HG02610 (cell line): ENCODE data around the gene UGT1A7.
"Not testable (repeated sequence)": the region's sequence is repeated elsewhere in the genome, so short reads cannot be mapped to it uniquely, and the experiment has no call there.

ENCODE experiments used
- ATAC-seq: cut with Tn5 transposase; IDR thresholded peaks from one replicate; pipeline ENCODE4 v1.9.1; 2021; ENCODE audit warnings: mild to moderate bottlenecking, moderate library complexity; ENCODE audit not compliant: unreplicated experiment

The UGT1A7 gene

DNA sequence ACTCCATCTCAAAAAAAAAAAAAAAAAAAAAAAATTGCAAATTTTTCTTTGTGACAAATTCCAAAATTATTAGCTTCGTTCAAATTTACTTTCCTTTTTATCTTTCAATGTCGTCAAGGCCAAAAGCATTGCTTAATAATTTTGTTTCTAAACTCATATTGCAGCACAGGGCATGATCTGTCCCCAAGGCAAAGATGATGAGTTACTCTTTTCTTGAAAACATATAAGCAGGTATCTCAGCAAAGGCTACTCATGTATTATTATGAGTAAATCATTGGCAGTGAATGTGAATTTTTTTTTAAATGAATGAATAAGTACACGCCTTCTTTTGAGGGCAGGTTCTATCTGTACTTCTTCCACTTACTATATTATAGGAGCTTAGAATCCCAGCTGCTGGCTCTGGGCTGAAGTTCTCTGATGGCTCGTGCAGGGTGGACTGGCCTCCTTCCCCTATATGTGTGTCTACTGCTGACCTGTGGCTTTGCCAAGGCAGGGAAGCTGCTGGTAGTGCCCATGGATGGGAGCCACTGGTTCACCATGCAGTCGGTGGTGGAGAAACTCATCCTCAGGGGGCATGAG, at the start of gene UGT1A7:
UGT1A7 (plus strand) TSS at position 381 of the 579 bp plus-strand sequence; CDS start at position 418, 37 bp downstream.
- ATAC-seq: no peak

DNA sequence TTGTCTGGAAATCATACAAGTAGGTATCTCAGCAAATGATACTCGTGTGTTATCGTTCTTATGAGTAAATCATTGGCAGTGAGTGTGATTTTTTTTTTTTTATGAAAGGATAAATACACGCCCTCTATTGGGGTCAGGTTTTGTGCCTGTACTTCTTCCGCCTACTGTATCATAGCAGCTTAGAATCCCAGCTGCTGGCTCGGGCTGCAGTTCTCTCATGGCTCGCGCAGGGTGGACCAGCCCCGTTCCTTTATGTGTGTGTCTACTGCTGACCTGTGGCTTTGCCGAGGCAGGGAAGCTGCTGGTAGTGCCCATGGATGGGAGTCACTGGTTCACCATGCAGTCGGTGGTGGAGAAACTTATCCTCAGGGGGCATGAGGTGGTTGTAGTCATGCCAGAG, 45.4 kb upstream of the UGT1A7 start, which contains the start of gene UGT1A10:
UGT1A10 (plus strand) TSS at position 143 of the 400 bp plus-strand sequence; CDS start at position 218, 75 bp downstream.
- ATAC-seq: not testable (repeated sequence)

DNA sequence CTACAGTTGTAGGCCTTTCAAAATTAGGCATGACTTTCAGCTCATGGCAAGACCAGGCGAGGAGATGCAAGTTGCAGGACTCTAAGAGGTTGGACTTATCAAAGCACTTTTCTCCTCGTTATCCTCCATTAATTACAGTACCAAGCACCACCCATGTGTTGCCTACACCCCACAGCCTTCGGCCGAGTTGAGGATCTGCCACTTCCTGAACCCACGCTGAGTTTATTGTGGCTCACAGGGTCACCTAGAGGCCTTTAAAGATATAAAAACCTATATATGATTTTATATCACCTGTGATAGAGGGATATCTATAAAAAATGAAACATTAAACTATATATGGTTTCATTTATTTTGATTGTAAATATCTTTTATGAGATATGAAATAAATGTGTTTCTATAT, 42.9 kb upstream of the UGT1A7 start:
- no peak for ATAC-seq

DNA sequence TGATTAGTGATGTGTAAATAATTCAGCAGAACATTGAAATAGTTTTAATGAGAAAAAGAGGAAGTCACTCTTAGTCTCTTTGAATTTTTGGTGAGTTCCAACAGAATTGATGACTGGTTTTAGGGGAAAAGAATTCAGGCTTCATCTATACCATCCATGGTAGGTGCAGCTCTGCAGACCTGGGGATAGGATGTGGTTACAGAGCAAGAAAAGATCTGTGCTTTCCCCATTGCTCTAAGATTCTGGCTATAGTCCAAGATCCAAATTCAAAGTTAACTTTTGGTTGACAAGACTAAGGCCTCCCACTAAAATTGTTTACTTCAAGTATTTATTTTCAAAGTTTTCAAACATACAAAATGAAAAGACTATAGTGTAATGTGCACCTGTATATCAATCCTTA, 41.8 kb upstream of the UGT1A7 start:
- no peak for ATAC-seq

DNA sequence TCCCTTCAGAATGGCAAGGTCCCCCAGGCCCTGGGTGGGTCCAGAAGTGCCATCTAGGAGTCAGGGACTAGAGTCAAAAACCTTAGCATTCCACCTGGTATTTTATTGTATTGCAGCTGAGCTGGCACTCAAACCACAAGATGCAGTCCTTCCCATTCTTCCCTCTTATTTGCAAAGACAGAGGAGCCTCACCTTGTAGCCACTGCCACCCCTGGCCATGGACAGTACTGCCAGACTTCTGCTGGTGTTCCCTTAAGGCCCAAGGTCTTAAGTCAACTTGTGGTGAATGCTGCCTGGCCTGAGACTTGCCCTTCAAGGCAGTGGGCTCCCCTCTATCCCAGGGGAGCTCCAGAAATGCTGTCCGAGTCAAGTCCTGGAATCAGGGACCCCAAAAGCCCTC, 38.6 kb upstream of the UGT1A7 start:
- no peak for ATAC-seq

DNA sequence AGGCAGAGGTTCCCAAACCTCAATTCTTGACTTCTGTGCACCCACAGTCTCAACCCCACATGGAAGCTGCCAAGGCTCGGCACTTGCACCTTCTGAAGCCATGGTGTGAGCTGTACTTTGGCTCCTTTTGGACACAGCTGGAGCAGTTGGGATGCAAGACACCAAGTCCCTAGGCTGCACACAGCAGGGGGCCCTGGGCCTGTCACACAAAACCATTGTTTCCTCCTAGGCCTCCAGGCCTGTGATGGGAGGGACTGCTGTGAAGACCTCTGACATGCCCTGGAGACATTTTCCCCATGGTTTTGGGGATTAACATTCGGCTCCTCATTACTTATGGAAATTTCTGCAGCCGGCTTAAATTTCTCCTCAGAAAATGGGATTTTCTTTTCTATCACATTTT, 35.7 kb upstream of the UGT1A7 start:
- ATAC-seq: not testable (repeated sequence)

DNA sequence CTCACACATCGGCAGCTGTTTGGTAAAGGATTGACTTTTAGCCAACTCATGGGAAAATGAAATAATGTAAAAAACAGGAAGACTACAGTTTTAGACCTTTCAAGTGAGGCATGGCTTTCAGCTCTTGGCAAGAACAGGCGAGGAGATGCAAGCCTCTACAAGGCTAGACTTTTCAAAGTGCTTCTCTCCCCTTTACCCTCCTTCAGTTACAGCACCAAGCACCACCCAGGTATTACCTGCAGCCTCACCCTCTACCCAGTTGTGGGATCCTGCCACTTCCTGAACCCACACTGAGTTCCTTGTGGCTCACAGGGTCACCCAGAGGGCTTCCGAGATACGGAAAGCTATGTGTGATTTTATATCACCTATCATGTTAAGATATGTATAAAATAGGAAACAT, 30.7 kb upstream of the UGT1A7 start:
- no peak for ATAC-seq

DNA sequence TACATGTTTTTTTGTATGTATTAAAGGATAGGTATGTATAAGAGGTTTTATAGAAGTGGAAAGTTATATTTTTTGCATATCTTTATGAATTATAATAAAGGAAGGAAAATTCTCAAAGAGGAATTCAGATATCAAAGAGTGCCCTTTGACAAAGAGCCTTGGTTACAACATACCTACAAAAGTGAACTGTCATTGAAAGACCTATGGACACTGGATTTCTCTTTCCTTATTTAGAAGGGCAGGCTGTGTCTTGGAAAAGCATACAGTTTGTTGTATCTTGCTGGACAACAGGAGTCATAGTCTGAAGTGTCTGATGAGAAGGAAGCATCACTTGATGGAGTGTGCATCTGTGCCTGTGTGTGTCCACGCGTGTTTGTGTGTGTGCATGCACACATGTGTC, 30.3 kb upstream of the UGT1A7 start:
- ATAC-seq: no peak

DNA sequence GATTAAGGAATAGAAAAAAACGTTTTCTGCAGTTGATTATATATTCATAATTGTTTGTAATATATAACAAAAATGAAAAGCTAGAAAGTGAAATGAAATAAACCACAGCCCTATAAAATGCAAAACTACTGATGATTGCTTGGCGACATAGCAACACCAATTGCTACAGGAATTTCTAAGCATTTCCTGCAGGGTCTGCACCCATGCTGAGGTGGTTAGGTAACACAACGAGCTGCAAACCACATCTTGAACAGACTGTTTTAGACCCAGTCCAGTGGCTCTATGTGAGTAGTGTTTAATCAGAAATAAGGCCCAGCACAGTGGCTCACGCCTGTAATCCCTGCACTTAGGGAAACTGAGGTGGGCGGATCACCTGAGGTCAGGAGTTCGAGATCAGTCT, 27.2 kb upstream of the UGT1A7 start:
- no peak for ATAC-seq

DNA sequence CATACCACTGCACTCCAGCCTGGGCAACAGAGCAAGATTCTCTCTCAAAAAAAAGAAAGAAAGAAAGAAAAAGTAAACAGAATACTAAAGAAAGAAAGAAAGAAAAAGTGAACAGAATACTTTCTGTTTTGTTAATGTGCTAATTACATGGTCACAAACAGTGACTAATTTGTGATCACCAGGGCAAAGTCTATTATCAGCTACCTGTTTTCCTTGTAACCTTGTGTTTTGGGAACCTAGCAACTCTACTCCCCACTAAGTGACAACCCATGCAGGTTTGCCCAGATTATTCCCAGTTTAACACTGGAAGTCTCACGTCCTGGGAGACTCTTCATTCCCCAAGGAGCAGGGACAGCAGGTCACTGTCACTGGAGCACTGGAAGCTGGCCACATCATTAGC, 26.7 kb upstream of the UGT1A7 start:
- ATAC-seq: no peak

DNA sequence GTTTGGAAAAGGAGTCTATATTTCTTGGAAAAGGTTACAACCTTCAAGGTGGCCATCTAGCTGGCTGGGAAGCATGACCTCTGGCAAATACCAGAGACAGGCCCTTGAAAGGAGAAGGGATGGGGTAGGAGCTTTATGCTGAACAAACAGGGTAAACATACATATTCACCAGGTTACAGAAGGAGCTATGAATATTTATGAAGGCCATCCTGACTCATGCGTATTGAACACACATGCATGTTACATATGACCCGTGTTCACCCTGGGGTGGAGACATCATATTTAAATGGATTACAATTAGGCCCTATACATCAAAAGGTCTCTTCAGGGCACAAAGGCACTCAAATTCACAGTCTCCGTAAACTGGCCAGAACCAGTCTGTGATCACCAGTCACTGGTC, 25.8 kb upstream of the UGT1A7 start:
- not testable (repeated sequence) for ATAC-seq

DNA sequence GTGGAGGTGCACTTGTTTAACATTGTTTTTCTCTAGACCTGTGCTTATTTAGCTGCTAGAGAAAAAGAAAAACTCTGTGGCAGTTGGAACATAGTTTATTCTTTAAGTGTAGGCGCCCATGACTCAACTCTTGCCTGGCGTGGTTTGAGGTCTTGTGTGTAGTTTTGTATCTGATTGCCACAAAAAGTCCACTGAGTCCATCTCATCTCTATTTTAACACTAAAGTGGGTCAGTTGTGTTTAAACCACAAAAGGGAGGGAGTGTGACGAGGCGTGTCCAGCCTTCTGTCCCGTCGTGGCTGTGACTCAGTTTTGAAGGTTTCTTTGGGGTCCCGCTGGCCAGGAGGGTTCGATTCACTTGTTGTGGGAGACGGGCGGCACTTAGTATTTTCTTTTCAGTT, 25.3 kb upstream of the UGT1A7 start:
- ATAC-seq: no peak

DNA sequence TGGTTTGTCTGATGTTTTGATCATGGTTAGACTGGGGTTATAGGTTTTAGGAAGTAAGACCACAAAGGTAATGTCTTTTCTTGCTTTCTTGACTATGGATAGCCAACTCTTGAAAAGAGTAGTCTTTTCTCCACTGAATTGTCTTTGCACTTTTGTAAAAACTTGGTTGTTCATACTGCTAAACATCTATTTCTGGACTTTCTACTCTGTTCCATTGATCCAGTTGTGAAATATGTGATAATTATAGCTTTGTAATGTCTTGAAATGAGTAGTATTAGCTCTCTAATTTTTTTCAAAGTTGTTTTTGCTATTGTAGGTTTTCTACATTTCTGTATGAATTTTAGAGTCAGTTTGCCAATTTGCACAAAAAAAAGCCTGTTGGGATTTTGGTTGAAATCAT, 23.1 kb upstream of the UGT1A7 start:
- ATAC-seq: no peak

DNA sequence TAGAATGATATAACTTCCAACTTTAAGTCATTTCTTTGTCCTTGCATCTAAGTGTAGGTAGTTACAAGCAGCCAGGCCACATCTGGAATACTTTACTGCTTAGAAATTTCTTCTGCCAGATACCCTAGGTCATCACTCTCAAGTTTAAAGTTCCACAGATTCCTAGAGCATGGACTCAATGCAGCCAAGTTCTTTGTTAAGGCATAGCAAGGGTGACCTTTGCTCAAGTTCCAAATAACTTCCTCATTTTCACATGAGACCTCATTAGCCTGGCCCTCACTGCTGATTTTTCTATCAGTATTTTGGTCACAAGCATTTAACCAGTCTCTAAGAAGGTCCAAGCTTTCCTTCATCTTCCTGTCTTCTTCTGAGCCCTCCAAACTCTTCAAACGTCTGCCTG, 17.8 kb upstream of the UGT1A7 start:
- no peak for ATAC-seq

DNA sequence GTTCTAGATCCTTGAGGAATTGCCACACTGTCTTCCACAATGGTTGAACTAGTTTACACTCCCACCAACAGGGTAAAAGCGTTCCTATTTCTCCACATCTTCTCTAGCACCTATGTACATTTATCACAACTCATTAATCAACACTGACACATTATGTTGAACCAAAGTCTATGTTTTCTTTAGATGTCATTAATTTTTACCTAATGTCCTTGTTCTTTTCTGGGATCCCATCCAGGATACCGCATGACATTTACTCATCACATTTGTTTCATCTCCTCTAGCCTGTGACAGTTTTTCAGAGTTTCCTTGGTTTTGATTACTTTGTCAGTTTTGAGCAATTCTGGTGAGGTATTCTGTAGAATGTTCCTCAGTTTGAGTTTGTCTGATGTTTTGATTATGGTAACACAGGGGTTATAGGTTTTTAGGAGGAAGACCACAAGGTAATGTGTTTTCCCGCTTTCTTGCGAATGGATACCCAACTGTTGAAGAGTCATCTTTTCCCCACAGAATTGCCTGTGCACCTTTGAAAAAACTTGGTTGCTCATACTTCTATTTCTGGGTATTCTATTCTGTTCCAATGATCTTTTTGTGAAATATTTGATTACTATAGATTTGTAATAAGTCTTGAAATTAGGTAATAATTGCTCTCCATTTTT, 13.0 kb upstream of the UGT1A7 start:
- ATAC-seq: no peak

DNA sequence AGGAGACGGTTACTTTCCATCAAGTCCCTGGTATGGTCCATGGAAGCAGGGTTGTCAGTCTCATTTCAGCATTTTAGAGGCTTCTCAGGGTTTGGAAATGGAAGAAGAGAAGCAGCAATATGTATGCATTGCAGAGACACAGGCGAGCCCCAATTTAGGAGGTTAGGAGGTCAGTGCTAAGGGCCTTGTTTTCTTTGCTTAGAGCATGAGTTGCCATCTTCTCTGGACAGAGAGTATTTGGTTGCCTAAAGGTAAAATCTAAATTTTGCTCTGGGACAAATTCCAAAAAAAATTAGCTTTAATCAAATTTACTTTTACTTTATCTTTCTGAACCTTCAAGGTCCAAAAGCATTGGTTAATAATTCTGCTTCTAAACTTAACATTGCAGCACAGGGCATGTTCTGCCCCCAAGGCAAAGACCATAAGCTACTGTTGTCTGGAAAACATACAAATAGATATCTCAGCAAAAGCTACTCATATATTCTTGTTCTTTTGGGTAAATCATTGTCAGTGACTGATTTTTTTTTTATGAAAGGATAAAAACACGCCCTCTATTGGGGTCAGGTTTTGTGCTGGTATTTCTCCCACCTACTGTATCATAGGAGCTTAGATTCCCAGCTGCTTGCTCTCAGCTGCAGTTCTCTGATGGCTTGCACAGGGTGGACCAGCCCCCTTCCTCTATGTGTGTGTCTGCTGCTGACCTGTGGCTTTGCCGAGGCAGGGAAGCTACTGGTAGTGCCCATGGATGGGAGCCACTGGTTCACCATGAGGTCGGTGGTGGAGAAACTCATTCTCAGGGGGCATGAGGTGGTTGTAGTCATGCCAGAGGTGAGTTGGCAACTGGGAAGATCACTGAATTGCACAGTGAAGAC, 10.2 kb upstream of the UGT1A7 start, which contains the start of gene UGT1A9:
UGT1A9 (plus strand) TSS at position 609 of the 872 bp plus-strand sequence; CDS start at position 646, 37 bp downstream.
- no peak for ATAC-seq

DNA sequence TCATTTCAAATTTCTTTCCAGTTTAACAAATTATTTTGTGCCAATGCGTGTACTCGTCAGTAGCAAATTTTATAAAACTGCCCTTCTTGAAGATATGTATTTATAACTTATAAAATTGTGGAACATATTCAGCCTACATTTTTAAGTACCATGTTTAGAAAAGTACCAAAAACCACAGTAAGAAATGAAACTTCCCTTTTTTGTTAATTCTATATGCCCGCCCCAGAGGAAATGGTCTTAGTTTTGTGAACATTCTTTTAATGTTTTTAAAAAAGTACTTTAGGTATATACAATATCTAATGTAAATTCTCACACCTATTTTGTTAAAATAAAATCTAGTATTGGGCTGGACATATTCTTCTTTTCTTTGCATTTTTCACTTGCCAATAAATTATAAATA, 8.8 kb upstream of the UGT1A7 start:
- no peak for ATAC-seq

DNA sequence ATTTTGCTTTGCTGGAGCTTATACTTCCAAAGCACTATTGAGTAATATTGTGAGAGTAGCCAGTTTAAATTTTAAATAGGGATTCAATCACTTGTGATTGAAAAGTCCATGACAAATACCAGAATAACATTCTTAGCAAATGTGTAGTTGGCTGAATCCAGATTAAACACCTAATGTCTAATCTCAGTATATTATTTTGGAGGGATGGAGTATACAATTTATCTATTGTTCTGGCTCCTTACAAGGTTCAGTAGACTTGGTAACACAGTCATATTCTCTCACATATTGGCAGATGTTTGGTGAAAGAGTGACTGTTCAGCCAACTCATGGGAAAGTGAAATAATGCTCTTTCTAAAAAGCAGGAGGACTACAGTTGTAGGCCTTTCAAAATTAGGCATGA, 7.8 kb upstream of the UGT1A7 start:
- ATAC-seq: no peak

DNA sequence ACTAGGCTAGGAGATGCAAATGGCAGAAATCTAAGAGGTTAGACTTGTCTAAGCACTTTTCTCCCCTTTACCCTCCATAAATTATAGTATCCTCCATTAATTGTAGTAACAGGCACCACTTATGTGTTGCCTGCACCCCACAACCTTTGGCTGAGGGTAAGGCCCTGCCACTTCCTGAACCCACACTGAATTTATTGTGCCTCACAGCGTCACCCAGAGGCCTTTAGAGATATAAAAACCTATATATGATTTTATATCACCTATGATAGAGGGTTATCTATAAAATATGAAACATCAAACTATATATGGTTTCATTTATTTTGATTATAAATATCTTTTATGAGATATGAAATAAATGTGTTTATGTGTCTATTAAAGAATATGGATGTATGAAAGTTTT, 7.4 kb upstream of the UGT1A7 start:
- no peak for ATAC-seq

DNA sequence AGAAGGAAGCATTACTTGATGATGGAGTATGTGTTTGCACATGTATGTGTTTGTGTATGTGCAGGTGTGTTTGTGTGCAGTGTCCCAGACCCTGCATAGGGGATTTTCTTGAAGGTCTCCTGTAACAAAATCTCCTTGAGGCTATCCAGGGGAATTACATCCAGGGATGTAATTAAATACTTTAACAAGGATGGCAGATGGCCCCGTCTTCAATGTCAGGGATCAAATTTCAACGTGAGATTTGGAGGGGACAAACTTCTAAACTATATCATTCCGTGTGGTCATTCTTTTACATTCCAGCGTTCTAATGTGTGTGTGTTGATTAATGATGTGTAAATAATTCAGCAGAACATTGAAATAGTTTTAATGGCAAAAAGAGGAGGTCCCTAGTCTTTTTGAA, 6.7 kb upstream of the UGT1A7 start:
- no peak for ATAC-seq

DNA sequence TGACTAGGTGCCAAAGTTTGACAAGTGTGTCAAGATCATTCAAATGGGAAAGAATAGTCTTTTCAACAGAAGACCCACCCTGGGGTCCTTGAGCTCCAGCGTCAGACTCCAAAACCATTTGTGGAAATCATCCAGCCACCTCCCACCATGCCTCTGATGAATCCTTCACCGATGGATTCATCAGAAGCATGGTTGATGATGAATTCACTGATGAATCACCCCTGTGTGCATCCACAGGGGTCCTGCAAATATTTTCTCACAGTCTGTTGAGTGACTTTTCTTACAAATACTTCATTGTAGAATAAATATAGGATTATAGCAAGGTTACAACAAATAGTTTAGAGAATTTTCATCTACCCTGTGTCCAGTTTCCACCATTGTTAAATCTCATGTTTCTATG, 5.7 kb upstream of the UGT1A7 start:
- ATAC-seq: no peak

DNA sequence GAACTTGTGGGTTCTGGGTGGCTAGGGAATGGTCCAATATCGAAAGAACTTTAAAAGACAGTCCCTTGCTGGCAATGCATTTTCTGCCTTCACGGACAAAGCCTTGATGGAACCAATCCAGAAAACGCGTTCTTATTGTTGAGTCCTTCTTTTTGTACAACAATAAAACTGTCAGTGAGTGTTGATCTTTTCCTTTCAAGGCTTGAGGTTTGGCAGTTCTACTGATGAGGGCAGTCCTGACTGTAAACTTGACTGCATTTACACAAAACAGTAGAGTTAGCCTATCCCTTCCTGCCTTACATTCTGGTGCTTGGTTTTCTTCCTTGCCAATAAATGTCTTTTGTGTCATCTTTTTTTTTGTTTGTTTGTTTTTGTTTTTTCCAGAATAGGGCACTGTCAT, 2.5 kb upstream of the UGT1A7 start:
- ATAC-seq: no peak
